ENCODE data around the gene ADGRG6.

- TF ChIP-seq CTCF (IDR thresholded peaks at IDR 0.05 in 4 of 5, conservative IDR thresholded peaks at IDR 0.05 in 1 of 5) = no peak
- no peak for TF ChIP-seq POLR2A (IDR thresholded peaks at IDR 0.05)
These were observed 43.0 kb upstream of the ADGRG6 start for GRCh38 chr6:142258757-142259156.
